Measurements from ENCODE around the gene HMCES. TPM values are rescaled to one million over a fixed set of nuclear protein-coding genes. Genes with fewer than 3 reads are reported as not detected.
"Not testable (repeated sequence)": the region's sequence is repeated elsewhere in the genome, so short reads cannot be mapped to it uniquely, and the experiment has no call there.

The HMCES gene
- polyA plus RNA-seq, 1 of the 3 experiments (the other 2 are of a cell fraction), result 32.4 TPM

DNA sequence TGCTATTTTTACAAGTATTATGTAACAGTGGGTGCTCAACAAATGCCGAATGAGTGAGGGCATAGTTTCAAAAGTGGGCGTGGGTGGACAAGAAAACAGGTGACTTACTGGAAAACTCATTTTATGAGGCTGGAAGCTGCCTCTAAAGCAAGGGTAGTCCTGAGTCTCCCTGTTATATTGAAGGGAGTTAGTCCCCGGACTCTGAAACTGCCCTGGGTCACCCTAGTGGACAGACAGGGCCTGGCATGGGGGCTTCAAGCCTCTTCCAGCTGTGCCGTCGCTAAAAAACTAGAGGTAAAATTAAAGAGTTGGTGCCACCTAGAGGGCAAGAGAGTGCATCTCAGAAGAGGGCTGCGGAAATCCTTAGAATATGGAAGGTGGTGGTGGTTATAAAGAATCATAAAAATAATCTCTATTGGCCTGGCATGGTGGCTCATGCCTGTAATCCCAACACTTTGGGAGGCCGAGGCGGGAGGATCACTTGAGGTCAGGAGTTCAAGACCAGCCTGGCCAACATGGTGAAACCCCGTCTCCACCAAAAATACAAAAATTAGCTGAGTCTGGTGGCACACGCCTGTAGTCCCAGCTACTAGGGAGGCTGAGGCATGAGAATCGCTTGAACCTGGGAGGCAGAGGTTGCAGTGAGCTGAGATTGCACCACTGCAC is 32.9 kb upstream of the HMCES start:
- Histone ChIP-seq H3K79me2 (ENCODE audit: insufficient read depth) (peaks cover 32% of the 10 kb centered on the region), H2AFZ (ENCODE audit: low read depth) (peak overlapping the region; percentile 31; the same call in 1 of the 2 replicates), H3F3A (replicated peaks; ENCODE audit: insufficient read depth) (peaks cover 15% of the 10 kb centered on the region), H3K4me2 (0 out of 2 replicates have a peak overlapping the region, but pooled peaks have one; percentile 49), H3K27ac (ENCODE audit: low read depth in 2 of 2, low read length in 1 of 2) (peak overlapping the region in 1 of 2 experiments; percentile 45; a peak in 1 of 4 replicates), H3K4me1 (ENCODE audit: control insufficient read depth in 1 of 2, insufficient read depth in 2 of 2, low read depth in 1 of 2, low read length in 1 of 2) (peaks cover 7 to 13% of the 10 kb centered on the region in 2 experiments; a peak in 2 of 4 replicates), H3K4me3 (ENCODE audit: low read depth in 2 of 2, low read length in 1 of 2) (peak overlapping the region in 1 of 2 experiments; percentile 12; a peak in 1 of 4 replicates)
- H3K36me3 ChIP-seq (replicated peaks in 1 of 2; ENCODE audit: control insufficient read depth in 1 of 2, insufficient read depth in 2 of 2, low read length in 1 of 2); H3K27me3 ChIP-seq (ENCODE audit: insufficient read depth); POLR2A ChIA-PET; H3K9me3 ChIP-seq; H3K9ac ChIP-seq; H4K20me1 ChIP-seq (ENCODE audit: insufficient read depth); H3K9me2 ChIP-seq: not testable (repeated sequence)
- TF ChIP-seq, protein P1, sequence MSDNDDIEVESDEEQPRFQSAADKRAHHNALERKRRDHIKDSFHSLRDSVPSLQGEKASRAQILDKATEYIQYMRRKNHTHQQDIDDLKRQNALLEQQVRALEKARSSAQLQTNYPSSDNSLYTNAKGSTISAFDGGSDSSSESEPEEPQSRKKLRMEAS (IDR thresholded peaks at IDR 0.05; ENCODE audit: low read depth), result peak; percentile 43; the same call in 1 of the 2 replicates
- TF ChIP-seq RAD21 (IDR thresholded peaks at IDR 0.05; ENCODE audit: low read length) (peak; percentile 94), TCF12 (IDR thresholded peaks at IDR 0.05) (peak; percentile 40), REST (IDR thresholded peaks at IDR 0.05; ENCODE audit: low read depth, low read length) (0 out of 2 replicates have a peak, but pooled peaks have one; percentile 18), PBX3 (IDR thresholded peaks at IDR 0.05) (0 out of 2 replicates have a peak, but pooled peaks have one; percentile 5), SMC3 (IDR thresholded peaks at IDR 0.05; ENCODE audit: low read depth, low read length) (peak; percentile 78), MXI1 (IDR thresholded peaks at IDR 0.05; ENCODE audit: low read depth, low read length) (peak; percentile 66; the same call in 1 of the 2 replicates), GABPA (IDR thresholded peaks at IDR 0.05; ENCODE audit: low read depth) (0 out of 2 replicates have a peak, but pooled peaks have one; percentile 11), SIN3A (IDR thresholded peaks at IDR 0.05; ENCODE audit: borderline replicate concordance, low read depth, low read length) (peak; percentile 77; the same call in 1 of the 2 replicates)
- TF ChIP-seq, protein P2, sequence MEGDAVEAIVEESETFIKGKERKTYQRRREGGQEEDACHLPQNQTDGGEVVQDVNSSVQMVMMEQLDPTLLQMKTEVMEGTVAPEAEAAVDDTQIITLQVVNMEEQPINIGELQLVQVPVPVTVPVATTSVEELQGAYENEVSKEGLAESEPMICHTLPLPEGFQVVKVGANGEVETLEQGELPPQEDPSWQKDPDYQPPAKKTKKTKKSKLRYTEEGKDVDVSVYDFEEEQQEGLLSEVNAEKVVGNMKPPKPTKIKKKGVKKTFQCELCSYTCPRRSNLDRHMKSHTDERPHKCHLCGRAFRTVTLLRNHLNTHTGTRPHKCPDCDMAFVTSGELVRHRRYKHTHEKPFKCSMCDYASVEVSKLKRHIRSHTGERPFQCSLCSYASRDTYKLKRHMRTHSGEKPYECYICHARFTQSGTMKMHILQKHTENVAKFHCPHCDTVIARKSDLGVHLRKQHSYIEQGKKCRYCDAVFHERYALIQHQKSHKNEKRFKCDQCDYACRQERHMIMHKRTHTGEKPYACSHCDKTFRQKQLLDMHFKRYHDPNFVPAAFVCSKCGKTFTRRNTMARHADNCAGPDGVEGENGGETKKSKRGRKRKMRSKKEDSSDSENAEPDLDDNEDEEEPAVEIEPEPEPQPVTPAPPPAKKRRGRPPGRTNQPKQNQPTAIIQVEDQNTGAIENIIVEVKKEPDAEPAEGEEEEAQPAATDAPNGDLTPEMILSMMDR (IDR thresholded peaks at IDR 0.05), result peak; percentile 99
- peak; percentile 90 for DNase-seq
- CTCF ChIA-PET, result interaction anchor here (0.6 to 7.8 kb wide), 67 partner anchors 10 to 628 kb away, joined by 3 to 140 read pairs (median 4); partner anchors contain the start of genes CFAP92, CNBP and RAB43
- 26% methylated on average over 11 of the region's 11 CpGs for WGBS (ENCODE audit: low lambda C conversion rate)
